GM18517 (cell line): ENCODE data around the gene ACSM4.
"Not testable (repeated sequence)": the region's sequence is repeated elsewhere in the genome, so short reads cannot be mapped to it uniquely, and the experiment has no call there.

Experiments used
- ATAC-seq: cut with Tn5 transposase; IDR thresholded peaks from one replicate; pipeline ENCODE4 v1.9.1; 2021; ENCODE audit warnings: mild to moderate bottlenecking, moderate library complexity; ENCODE audit not compliant: unreplicated experiment

ACSM4 gene, protein sequence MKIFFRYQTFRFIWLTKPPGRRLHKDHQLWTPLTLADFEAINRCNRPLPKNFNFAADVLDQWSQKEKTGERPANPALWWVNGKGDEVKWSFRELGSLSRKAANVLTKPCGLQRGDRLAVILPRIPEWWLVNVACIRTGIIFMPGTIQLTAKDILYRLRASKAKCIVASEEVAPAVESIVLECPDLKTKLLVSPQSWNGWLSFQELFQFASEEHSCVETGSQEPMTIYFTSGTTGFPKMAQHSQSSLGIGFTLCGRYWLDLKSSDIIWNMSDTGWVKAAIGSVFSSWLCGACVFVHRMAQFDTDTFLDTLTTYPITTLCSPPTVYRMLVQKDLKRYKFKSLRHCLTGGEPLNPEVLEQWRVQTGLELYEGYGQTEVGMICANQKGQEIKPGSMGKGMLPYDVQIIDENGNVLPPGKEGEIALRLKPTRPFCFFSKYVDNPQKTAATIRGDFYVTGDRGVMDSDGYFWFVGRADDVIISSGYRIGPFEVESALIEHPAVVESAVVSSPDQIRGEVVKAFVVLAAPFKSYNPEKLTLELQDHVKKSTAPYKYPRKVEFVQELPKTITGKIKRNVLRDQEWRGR

DNA sequence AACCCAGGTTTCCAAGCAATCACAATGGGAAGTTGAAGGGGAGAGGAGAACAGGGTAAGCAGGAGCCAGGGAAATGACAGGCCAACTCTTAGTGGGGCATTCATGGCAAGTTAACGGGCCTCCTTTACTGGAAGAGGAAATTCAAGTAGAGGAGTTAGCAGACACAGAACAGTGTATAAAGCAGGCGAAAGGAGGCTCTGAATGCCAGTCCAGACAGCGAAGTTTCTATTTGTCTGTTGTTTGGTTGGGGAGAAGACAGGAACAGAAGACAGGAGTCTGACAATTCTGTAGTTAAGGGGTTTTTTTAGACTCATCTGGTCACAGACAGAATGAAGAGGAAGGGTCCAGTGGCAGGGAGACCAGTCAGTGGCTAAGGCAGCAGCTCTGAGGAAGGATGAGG lies at the start of gene ACSM4:
ACSM4 (plus strand) TSS at position 301 of the 400 bp plus-strand sequence. CDS start 260 bp downstream, outside the sequence.
- ATAC-seq, result no peak

DNA sequence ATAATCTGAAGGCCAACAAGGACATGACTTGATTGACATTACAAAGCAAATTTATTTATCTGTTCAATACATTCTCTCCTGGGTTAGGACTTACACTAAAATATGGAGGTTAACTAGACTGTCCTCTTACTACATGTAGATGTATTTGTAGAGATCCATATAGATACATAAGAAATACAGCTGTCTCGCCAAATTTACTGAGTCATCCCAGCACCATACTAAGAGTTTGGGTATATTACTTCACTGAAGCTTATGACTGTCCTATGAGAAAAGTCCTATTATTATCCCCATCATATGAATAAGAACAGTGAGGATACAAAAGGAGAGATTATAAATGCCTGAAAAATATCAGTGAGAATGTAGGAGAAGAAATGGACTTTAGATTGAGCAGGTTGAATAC lies 44.8 kb upstream of the ACSM4 start:
- no peak for ATAC-seq

DNA sequence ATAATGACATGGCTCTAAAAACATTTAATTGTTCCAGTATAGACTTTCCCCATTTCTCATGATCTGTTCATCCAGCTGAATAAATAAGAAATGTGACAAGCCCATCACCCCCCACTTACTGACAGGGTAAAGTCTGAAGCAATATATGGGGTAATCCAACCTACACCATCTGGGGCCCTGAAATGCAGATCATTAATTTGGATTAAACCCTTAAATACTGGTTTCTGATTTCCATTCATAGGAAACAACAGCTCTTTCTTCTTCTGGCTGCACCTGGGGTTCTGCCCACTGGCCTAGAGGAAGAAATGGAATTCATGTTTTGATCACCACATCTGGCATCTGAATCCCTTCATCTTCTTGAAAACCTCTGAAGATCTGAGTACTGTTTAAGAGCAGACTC lies 39.3 kb upstream of the ACSM4 start:
- no peak for ATAC-seq

DNA sequence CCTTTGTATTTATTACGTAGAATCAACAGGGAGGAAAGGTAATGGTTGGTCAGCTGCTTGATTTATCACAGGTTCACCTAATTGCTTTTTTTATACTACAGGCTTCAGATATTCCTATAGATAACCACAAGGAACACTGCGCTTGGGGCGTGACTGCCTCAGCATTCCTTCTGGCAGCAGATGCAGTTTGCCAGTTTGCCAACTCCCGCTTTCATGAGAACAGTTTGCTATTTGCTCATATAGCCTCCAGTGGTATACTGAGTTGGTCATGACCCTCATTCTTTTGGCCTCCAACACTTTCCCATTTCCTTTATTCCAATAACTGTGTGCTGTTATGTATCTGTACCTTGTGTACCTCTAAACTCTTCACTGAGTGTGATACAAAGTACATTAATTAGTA lies 38.6 kb upstream of the ACSM4 start:
- no peak for ATAC-seq

DNA sequence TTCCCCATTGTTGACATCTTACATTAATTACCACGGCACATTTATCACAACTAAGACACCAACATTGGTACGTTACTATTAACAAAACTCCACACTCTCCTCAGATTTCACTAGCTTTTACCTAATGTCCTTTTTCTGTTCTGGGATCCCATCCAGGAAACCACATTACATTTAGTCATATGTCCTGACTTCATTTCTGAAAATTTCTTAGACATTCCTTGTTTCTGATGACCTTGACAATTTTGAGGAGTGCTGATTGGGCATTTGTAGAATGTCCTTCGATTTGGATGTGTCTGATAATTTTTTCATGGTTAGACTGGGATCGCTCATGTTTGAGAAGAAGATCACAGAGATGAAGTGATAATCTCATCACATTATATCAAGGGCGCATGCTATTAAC lies 34.6 kb upstream of the ACSM4 start:
- no peak for ATAC-seq

DNA sequence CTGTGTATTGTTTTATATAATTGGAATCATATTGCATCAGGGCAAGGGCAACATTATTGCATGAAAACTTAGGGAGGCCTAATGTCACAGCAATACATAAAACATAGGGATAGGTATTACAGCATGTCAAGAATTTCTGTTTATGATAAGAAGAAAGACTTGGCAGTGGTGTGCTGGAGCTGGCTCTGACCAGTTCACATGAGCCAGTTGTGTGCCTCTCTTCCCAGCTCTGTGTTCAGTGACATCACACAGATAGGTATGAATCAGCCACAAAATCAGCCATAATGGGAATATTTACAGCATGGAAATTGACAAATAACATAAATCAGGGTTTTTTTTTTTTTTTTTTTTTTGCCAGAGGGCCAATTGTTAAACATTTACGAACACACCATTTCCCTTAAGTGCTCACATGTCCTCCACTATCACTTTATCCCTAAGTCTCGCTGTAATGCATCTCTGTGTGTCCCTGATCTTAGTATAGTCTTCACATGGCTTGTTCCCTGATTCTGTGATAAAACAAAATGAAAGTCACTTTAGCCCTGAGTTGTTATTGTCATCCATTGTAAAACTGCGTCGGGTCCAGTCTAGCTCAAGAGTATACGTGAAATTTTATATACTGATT lies 31.9 kb upstream of the ACSM4 start:
- no peak for ATAC-seq

DNA sequence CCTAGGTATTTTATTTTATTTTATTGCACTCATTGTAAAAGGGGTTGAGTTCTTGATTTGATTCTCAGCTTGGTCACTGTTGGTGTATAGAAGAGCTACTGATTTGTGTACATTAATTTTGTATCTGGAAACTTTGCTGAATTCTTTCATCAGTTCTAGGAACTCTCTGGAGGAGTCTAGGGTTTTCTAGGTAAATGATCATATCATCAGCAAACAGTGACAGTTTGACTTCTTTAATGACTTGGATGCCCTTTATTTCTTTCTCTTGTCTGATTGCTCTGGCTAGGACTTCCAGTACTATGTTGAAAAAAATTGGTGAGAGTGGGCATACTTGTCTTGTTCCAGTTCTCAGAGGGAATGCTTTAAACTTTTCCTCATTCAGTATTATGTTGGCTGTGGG lies 28.4 kb upstream of the ACSM4 start:
- not testable (repeated sequence) for ATAC-seq

DNA sequence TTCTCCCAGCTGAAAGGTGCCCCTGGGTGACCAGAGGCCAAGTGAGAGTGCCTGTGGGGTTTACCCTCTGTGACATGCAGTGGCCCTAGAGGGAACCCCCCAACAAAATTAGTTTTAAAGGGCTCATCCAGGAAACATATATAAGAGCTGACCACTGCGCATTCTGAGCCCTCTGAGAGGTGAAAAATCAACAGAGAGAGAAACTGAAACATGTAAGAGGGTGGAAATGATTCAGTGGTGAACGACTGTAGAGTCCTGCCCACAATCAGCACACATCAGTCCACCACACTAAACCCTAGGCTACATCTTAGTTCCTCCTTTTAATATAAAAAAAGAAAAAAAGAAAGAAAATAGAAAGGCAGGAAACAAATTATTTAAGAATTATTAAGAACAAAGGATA lies 21.0 kb upstream of the ACSM4 start:
- ATAC-seq, result no peak

DNA sequence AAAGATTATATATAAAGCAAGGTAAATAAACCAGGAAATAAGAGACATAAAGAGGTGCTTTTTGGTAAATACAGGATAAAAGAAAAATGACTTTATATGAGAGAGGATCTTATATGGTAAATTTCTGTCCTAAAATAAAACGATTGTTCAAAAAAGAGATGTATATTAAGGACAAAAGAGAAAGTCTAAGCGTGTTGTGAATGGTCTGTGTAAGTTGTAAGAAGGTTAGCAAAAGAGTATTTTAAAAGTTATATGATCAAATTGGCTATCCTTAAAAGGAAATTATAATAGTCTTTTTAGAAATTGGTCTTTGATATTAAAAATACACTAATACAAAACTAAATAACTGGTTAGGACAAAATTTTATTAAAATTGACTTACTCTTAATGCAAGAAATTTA lies 14.1 kb upstream of the ACSM4 start:
- no peak for ATAC-seq

DNA sequence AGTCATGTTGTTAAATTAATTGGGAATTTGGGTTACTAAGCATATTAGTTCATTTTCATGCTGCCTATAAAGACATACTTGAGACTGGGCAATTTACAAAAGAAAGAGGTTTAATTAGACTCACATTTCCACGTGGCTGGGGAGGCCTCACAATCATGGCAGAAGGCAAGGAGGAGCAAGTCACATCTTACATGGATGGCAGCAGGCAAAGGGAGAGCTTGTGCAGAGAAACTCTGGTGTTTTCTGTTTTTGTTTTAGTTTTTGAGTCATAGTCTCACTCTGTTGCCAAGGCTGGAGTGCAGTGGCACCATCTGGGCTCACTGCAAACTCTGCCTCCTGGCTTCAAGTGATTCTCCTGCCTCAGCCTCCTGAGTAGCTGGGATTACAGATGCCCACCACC lies 13.3 kb upstream of the ACSM4 start:
- not testable (repeated sequence) for ATAC-seq

DNA sequence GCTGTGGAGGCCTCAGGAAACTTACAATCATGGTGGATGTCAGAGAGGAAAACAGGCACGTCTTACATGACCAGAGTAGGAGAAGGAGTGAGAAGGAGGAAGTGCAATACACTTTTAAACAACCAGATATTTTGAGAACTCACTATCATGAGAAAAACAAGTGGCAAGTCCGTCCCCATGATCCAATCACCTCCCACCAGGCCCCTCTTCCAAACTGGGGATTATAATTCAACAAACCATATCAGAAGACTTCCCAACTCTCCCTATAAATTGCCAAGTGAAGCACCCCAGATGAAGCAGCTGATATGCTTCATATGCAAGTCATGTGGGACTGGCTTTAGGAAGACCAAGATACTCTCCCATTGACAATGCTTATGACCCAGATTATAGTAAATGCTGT lies 11.6 kb upstream of the ACSM4 start:
- no peak for ATAC-seq

DNA sequence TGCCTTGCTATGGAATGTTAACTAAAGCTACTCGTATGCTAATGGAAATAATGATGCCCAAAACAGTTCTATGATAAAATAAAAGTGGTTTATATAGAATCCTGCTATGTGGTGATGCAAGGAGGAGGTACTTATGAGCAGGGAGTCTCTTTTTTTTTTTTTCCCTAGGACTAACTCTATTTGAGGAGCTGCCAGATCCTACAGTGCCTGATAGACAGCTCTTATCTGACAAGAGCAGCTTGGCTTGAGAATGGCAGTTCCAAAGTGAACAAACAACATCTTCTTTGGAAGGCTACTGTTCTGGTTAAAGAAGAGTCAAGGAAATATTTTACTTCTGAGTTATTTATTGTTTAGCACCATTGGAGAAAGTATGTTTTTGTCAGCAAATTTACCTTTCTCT lies 10.2 kb upstream of the ACSM4 start:
- no peak for ATAC-seq

DNA sequence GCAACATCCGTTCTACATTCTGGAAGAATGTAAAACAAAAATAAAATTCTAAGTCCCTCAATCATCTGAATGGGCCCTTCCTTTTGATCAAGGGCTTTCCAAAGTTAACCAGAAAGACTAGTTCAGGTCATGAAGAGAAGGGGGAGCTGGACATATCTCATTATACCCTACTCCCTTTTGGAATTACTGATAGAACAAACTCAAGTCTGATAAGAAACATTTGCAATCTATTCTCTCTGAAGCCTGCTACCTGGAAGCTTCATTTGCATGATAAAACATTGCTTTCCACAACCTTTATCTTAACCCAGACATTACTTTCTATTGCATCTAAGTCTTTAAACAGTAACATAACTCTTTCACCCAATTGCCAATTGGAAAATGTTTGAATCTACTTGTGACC lies 8.3 kb upstream of the ACSM4 start:
- no peak for ATAC-seq

DNA sequence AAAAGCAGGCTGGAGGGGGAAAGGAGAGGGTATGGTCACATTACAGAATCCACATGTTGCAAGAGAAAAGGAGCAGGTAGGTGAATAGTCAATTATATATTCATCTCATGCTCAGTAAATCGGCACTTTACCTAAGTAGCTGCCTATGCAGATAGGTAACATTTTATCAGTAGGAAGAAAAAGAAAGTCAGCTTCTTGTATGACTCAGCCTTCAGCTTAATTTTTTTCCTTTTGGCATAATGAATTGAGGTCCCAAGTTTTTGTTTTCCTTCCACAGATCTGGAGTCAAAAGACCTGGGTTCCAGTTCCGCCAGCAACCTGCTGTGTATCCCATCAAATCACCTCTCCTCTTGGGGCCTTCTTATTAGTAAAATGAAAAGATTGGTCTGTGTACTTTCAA lies 6.0 kb upstream of the ACSM4 start:
- ATAC-seq, result no peak

DNA sequence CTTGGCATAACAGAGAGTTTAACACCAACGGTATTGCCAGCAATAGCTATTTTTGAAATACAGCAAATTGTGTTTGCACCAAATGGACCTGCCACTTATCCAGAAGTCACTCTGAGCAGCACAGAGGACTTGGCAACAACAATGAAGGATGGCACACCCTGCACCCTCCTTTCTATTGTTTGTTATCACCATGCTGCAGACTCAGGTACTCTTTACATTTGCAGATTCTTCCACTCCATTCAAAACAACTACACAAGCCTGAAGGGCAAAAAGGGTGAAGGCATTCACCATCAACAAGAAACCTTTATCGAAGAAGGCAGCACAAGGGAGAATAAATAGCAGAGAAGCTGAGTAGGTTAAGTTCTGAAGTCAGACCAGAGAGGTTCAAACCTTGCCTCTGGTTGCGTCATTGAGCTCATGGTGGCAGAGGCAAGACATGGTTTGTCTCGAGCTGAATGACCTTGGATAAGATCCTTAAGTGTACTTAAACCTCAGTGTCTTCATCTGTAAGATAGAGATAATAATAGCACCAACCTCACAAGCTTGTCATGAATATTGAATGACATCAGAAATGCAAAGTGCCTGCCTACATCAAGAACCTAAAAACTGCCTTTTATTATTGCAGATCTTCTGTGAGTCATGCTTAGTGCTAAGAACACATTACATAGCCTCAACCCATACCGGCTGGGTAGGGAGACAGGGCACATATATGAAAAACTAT lies 1.4 kb upstream of the ACSM4 start:
- ATAC-seq, result no peak

DNA sequence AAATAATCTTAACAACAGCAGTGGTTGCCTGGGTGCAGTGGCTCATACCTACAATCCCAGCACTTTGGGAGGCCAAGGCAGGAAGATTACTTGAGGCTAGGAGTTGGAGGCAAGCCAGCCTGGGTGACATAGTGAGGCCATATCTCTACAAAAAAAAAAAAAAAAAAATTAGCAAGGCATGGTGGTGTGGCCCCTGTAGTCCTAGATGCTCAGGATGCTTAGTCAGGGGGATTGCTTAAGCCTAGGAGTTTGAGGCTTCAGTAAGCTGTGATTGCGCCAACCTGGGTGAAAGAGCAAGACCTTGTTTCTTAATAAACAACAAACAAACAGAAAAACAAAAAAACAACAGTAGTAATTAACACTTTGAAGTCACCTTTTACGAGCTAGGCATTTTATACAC lies 642 bp upstream of the ACSM4 start:
- no peak for ATAC-seq

DNA sequence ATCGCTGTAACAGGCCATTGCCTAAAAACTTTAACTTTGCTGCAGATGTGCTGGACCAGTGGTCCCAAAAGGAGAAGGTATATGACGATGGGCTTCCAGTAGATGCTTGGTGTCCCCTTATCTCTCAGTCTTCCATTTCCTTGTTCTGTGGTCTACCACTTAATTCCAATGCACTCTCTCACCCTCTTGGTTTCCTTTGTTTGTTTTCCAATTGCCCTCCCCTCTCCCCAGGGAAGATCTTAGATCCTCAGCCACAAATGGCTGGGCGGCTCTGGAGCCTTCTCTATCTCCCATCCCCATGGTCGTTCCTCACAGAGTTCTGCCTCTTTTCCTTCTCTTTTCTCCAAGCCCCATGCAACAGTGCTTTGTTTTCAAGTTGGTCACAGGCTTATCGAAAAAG lies 584 bp downstream of the ACSM4 start:
- no peak for ATAC-seq

DNA sequence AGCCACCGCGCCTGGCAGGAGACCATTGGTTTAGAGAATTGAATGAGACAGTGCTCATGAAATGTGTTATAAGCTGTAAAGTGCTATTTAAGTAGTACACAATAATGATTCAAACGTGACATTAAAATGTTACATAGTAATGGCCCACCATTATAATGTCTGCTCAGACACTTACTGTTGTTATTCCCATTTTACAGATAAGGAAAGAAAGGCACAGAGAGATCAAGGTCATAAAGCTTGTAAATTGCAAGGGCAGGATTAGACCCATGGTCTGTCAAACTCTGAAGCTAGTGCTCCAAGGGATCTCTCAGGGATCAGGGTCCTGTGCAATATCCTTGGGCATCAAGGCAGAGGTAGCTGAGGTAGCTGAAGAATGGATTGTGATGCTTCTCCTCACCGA lies 6.2 kb downstream of the ACSM4 start:
- no peak for ATAC-seq

DNA sequence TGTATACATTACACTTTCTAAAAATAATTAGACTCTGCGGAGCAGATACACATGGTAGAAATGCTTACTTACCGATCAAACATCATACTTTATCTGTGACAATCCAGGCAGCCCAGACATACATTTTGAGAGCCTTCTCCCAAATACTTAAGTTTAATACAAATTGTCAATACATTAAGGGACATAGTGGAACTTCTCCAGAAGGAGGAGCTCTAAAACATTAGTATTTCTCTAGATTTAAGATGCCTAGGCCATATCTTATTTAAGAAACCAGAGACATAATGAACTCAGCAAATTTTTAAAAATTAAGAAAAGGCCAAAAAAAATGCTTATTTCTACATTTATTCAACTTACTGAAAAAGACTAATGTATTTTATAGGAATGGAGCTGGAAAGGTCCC lies 16.1 kb downstream of the ACSM4 start:
- ATAC-seq, result no peak

DNA sequence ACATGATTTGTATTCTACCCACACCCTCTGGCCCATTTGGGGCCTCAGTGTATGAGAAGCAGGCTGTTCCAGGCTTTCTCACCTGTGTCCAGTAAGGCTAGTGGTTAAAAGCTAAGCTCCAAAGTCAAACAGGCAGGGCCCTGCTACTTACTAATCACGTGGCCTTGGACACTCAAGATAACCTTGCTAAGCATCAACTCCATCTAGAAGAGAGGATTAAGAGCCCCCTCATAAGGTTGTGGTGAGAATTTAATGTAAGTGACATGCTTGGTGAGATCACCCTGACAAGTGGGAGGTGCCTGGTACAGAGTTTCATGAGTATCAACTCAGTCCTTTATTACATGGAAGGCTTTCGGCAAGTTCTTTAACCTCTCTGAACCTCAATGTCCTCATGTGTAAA lies 17.8 kb downstream of the ACSM4 start:
- ATAC-seq, result no peak

DNA sequence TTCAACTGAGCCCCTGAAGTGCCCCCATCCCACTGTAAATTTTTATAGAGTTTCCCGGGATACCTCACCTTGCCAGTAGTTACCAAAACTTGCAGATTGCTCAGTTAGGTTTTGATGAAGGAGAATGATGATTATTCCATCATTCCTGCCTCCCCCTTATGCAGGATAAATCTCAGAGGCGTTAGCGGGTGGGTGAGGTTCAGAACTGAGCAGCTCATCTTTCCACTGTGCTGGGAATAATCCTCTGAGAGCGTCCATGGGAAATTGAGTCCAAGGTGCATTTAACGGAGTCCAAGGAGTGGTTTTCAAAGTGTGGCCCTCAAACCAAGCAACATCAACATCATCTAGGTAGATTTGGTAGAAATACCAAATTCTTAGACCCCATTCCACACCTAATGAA lies 18.7 kb downstream of the ACSM4 start:
- no peak for ATAC-seq

DNA sequence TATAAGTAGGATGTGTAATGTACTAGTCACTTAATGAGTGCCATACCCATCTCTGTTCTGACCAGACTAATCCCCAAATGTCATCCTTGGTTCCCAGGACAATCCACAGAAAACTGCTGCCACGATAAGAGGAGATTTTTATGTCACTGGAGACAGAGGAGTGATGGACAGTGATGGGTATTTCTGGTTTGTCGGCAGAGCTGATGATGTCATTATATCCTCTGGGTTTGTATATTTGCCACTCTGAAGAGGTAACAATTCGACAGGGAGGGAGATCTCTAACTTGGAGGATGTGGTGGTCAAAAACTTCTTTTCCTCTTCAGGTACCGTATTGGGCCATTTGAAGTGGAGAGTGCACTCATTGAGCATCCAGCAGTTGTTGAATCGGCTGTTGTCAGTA lies 20.3 kb downstream of the ACSM4 start:
- ATAC-seq, result no peak
